Loucy (cell line): ENCODE results near the gene TRERF1.

ENCODE experiments used
- H2AFZ ChIP-seq: fragments of 200-600 bp; sonication (generic); 2 replicates; pipeline ENCODE4 v1.6.0; 2016; ENCODE audit warnings: antibody characterized with exemption, mild to moderate bottlenecking, low read length, moderate library complexity
- H3F3A ChIP-seq: fragments of 200-600 bp; 2 replicates; pipeline ENCODE4 v1.6.0; 2016; ENCODE audit warnings: antibody characterized with exemption, low read depth, mild to moderate bottlenecking
- H3K27me3 ChIP-seq: fragments of 200-600 bp; sonication (generic); 2 replicates; pipeline ENCODE4 v1.6.1; 2014; ENCODE audit warnings: low read length, mild to moderate bottlenecking; ENCODE audit not compliant: insufficient read depth, poor library complexity, severe bottlenecking
- H3K36me3 ChIP-seq: fragments of 200-600 bp; sonication (generic); 2 replicates; pipeline ENCODE4 v1.6.1; 2016; ENCODE audit warnings: low read length; ENCODE audit not compliant: insufficient read depth
- H3K4me1 ChIP-seq: fragments of 200-600 bp; sonication (generic); 2 replicates; pipeline ENCODE4 v1.5.1; 2014; ENCODE audit warnings: low read length, mild to moderate bottlenecking; ENCODE audit not compliant: insufficient read depth, poor library complexity, severe bottlenecking
- H3K4me2 ChIP-seq: fragments of 200-600 bp; sonication (generic); 2 replicates; pipeline ENCODE4 v1.6.0; 2014; ENCODE audit warnings: antibody characterized with exemption, low read length, low read depth, mild to moderate bottlenecking; ENCODE audit not compliant: poor library complexity, severe bottlenecking
- H3K4me3 ChIP-seq: fragments of 200-600 bp; sonication (generic); 2 replicates; pipeline ENCODE4 v1.5.1; 2014; ENCODE audit warnings: low read length, mild to moderate bottlenecking, mixed read lengths; ENCODE audit not compliant: poor library complexity, severe bottlenecking
- H3K79me2 ChIP-seq: fragments of 200-600 bp; sonication (generic); 2 replicates; pipeline ENCODE4 v1.6.1; 2014; ENCODE audit warnings: low read length; ENCODE audit not compliant: insufficient read depth
- H3K9ac ChIP-seq: fragments of 200-600 bp; sonication (generic); 2 replicates; pipeline ENCODE4 v1.6.0; 2014; ENCODE audit warnings: mild to moderate bottlenecking, low read depth, low read length, moderate library complexity; ENCODE audit not compliant: poor library complexity, severe bottlenecking
- H3K9me2 ChIP-seq: fragments of 200-600 bp; sonication (generic); replicated peaks from 2 replicates; pipeline ENCODE4 v1.6.1; 2016; ENCODE audit warnings: low read depth, low read length, mixed read lengths
- H3K9me3 ChIP-seq: fragments of 200-600 bp; sonication (generic); 2 replicates; pipeline ENCODE4 v1.6.1; 2014; ENCODE audit warnings: mild to moderate bottlenecking, antibody characterized with exemption, low read length, low read depth; ENCODE audit not compliant: insufficient read depth
- H4K20me1 ChIP-seq: fragments of 200-600 bp; sonication (generic); 2 replicates; pipeline ENCODE4 v1.6.0; 2014; ENCODE audit warnings: antibody characterized with exemption, low read length, mild to moderate bottlenecking; ENCODE audit not compliant: insufficient read depth, poor library complexity, severe bottlenecking
- CTCF ChIP-seq: fragments of 200-600 bp; sonication (generic); conservative IDR thresholded peaks from 2 replicates; pipeline ENCODE4 v1.5.1; 2014; ENCODE audit warnings: mild to moderate bottlenecking, antibody characterized with exemption, low read length
- EZH2phosphoT487 ChIP-seq: fragments of 200-600 bp; IDR thresholded peaks from 2 replicates; pipeline ENCODE4 v1.6.1; 2018; ENCODE audit warnings: antibody characterized with exemption, mild to moderate bottlenecking, moderate library complexity, borderline replicate concordance

TRERF1 gene

GRCh38 chr6:42249279-42249678 is 202.4 kb downstream of the TRERF1 start:
- Histone ChIP-seq H3K9me3 (no peaks in the 10 kb centered on the region), H3K4me1 (peaks cover 9% of the 10 kb centered on the region), H3F3A (no peaks in the 10 kb centered on the region), H3K4me2 (no peak overlapping the region), H4K20me1 (no peaks in the 10 kb centered on the region), H2AFZ (no peak overlapping the region), H3K79me2 (no peaks in the 10 kb centered on the region), H3K27me3 (no peaks in the 10 kb centered on the region), H3K36me3 (peaks cover 25% of the 10 kb centered on the region; the same call in 1 of the 2 replicates), H3K9ac (no peak overlapping the region), H3K4me3 (no peak overlapping the region), H3K9me2 (no peaks in the 10 kb centered on the region)
- no peak for TF ChIP-seq CTCF
- no peak for TF ChIP-seq EZH2phosphoT487

GRCh38 chr6:42243046-42243445 is 208.7 kb downstream of the TRERF1 start:
- Histone ChIP-seq H3K9me2 (no peaks in the 10 kb centered on the region), H3K4me2 (no peak overlapping the region), H3K4me3 (no peak overlapping the region), H3K27me3 (no peaks in the 10 kb centered on the region), H2AFZ (no peak overlapping the region), H3F3A (no peaks in the 10 kb centered on the region), H3K4me1 (no peaks in the 10 kb centered on the region), H3K79me2 (no peaks in the 10 kb centered on the region), H3K9ac (no peak overlapping the region), H4K20me1 (no peaks in the 10 kb centered on the region), H3K36me3 (peaks cover 33% of the 10 kb centered on the region; the same call in 1 of the 2 replicates), H3K9me3 (no peaks in the 10 kb centered on the region)
- TF ChIP-seq CTCF = no peak
- no peak for TF ChIP-seq EZH2phosphoT487

- Histone ChIP-seq H3K4me2 (no peak overlapping the region), H3K9me3 (no peaks in the 10 kb centered on the region), H3K4me3 (no peak overlapping the region), H3F3A (no peaks in the 10 kb centered on the region), H3K9me2 (no peaks in the 10 kb centered on the region), H3K9ac (no peak overlapping the region), H3K4me1 (no peaks in the 10 kb centered on the region), H2AFZ (no peak overlapping the region), H3K36me3 (peaks cover 33% of the 10 kb centered on the region; the same call in 1 of the 2 replicates), H4K20me1 (no peaks in the 10 kb centered on the region), H3K27me3 (no peaks in the 10 kb centered on the region), H3K79me2 (no peaks in the 10 kb centered on the region)
- TF ChIP-seq CTCF (no peak), EZH2phosphoT487 (no peak)
Observed at GRCh38 chr6:42241915-42242314, 209.8 kb downstream of the TRERF1 start.
